Upper lobe of left lung (tissue), 6 donors: Measurements from ENCODE around the gene SLC35F2. TPM values are rescaled to one million over a fixed set of nuclear protein-coding genes. Genes with fewer than 3 reads are reported as not detected.

Experiments used
- ATAC-seq, 2 donors: fragments of 200-7000 bp; cut with Tn5 transposase; one replicate each; pipeline ENCODE4 v1.9.1; 2022; ENCODE audit warnings: mild to moderate bottlenecking in 2 of 2, moderate library complexity in 2 of 2; ENCODE audit not compliant: low FRiP score in 2 of 2
- DNase-seq, 2 donors: peaks; one replicate each; pipeline ENCODE4 v3.0.0-alpha.2; 2019 to 2020
- H3K27ac ChIP-seq, 4 donors: fragments of 200-600 bp; sonication (generic); one replicate each; pipeline ENCODE4 v1.5.1; 2016 to 2019
- H3K27me3 ChIP-seq, 4 donors: fragments of 200-600 bp; sonication (generic); one replicate each; pipeline ENCODE4 v1.5.1; 2017 to 2019
- H3K36me3 ChIP-seq, 4 donors: fragments of 200-600 bp; sonication (generic); one replicate each; pipeline ENCODE4 v1.5.1; 2016 to 2019
- H3K4me1 ChIP-seq, 4 donors: fragments of 200-600 bp; sonication (generic); one replicate each; pipeline ENCODE4 v1.5.1; 2018 to 2019
- H3K4me3 ChIP-seq, 4 donors: fragments of 200-600 bp; sonication (generic); one replicate each; pipeline ENCODE4 v1.5.1; 2017 to 2019; ENCODE audit warnings: mild to moderate bottlenecking in 2 of 4, moderate library complexity in 1 of 4
- H3K9me3 ChIP-seq, 4 donors: fragments of 200-600 bp; sonication (generic); one replicate each; pipeline ENCODE4 v1.5.1; 2018 to 2019
- CTCF ChIP-seq, 6 experiments: fragments of 450-650 bp in 4 of 6; fragments of 200-600 bp in 2 of 6; sonication (generic) in 2 of 6; IDR thresholded peaks; one replicate each; pipeline ENCODE4 v1.5.1; 2016 to 2019; ENCODE audit warnings: antibody characterized with exemption in 6 of 6
- EP300 ChIP-seq, 4 donors: sonication (generic); formaldehyde crosslinking; IDR thresholded peaks; one replicate each; pipeline ENCODE4 v1.5.1; 2017; ENCODE audit warnings: antibody characterized with exemption in 4 of 4, control low read depth in 2 of 4
- POLR2A ChIP-seq, 4 donors: fragments of 450-650 bp; IDR thresholded peaks; one replicate each; pipeline ENCODE4 v1.5.1; 2016 to 2017; ENCODE audit warnings: antibody characterized with exemption in 4 of 4, mild to moderate bottlenecking in 2 of 4
- POLR2AphosphoS5 ChIP-seq, 2 donors: sonication (generic); formaldehyde crosslinking; IDR thresholded peaks; one replicate each; pipeline ENCODE4 v1.5.1; 2017; ENCODE audit warnings: antibody characterized with exemption in 2 of 2
- WGBS, 2 donors: methylation state at CpG; one replicate each; pipeline ENCODE4 v1.1.5; 2017 to 2018; 5-methylcytosine and 5-hydroxymethylcytosine counted together
- total RNA-seq, 6 donors: library from RNA; depleted of rRNA in 4 of 6; stranded (reverse); fragments of >200 nt in 4 of 6; gene quantifications; one replicate each; pipeline versions ENCODE4 v1.1.0 to v1.2.1, GENCODE V29; 2016 to 2021
- donor health status: DM: no; HTN: no; CAD: no; lungs with moderate emphysema.
- donor health status: DM: no; HTN: yes; CAD: no; lungs with severe emphysema.

Gene SLC35F2
- total RNA-seq, 6 donors from 2014 or later: 1.4 to 10.6 (median 5.5) TPM

GRCh38 chr11:107804971-107805370, 53.6 kb downstream of the SLC35F2 start:
- ATAC-seq (no peak), DNase-seq (no peak)
- H3K4me1 ChIP-seq: no peaks in the 10 kb centered on the region
- no peaks in the 10 kb centered on the region for H3K36me3 ChIP-seq
- no peaks in the 10 kb centered on the region for H3K9me3 ChIP-seq
- no peak overlapping the region for H3K27ac ChIP-seq
- no peak overlapping the region for H3K4me3 ChIP-seq
- H3K27me3 ChIP-seq: no peaks in the 10 kb centered on the region
- no peak for TF ChIP-seq EP300 (IDR thresholded peaks at IDR 0.05)
- no peak for TF ChIP-seq POLR2AphosphoS5 (IDR thresholded peaks at IDR 0.05)
- TF ChIP-seq CTCF (IDR thresholded peaks at IDR 0.05): no peak
- TF ChIP-seq POLR2A (IDR thresholded peaks at IDR 0.05): no peak

DNA sequence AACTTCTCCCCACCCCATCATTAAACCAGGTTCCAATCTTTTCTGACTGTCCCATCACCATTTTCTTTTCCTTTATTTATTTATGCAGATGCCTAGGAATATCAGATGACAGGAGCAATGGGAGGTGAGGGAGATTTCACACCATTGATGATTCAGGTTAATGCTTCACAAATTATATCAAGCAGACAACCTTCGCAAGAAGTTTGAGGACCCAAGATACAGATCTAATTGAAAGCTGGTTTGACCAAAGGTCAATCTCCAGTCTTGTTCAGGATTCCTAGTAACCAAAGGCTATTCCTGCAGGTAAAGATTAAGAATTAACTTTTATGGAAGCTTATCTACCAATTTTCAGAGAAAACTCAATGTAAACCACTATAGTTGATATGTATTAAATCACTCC, 54.4 kb downstream of the SLC35F2 start:
- Histone ChIP-seq H3K27me3 (no peaks in the 10 kb centered on the region), H3K9me3 (no peaks in the 10 kb centered on the region), H3K27ac (no peak overlapping the region), H3K4me3 (no peak overlapping the region), H3K4me1 (no peaks in the 10 kb centered on the region), H3K36me3 (no peaks in the 10 kb centered on the region)
- DNase-seq (no peak), ATAC-seq (no peak)
- 100% methylated on average over 1 of the region's 1 CpG for WGBS, 2 donors
- TF ChIP-seq CTCF (IDR thresholded peaks at IDR 0.05) (no peak), EP300 (IDR thresholded peaks at IDR 0.05) (no peak), POLR2A (IDR thresholded peaks at IDR 0.05) (no peak), POLR2AphosphoS5 (IDR thresholded peaks at IDR 0.05) (no peak)

DNA sequence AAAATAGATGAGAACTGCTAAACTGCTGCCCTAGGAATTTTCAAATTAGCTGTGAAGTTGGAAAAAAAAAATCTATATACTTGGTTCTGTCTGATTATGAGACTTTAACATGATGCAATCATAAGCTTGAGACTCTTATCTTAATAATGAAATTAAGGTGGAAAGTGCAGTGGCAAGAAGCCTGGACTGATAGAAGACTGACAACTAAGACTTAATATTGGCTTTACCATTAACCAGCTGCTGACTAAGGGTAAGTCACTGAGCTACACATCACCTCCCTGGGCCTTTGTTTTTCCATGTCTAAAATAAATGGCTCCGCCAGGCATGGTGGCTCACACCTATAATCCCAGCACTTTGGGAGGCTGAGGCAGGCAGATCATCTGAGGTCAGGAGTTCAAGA, 56.9 kb downstream of the SLC35F2 start:
- H3K36me3 ChIP-seq: no peaks in the 10 kb centered on the region
- no peak overlapping the region for H3K27ac ChIP-seq
- ATAC-seq (no peak), DNase-seq (no peak)
- H3K9me3 ChIP-seq: no peaks in the 10 kb centered on the region
- H3K27me3 ChIP-seq: no peaks in the 10 kb centered on the region
- TF ChIP-seq POLR2A (IDR thresholded peaks at IDR 0.05) (no peak), POLR2AphosphoS5 (IDR thresholded peaks at IDR 0.05) (no peak), EP300 (IDR thresholded peaks at IDR 0.05) (no peak), CTCF (IDR thresholded peaks at IDR 0.05) (no peak)
- 92 to 100% methylated on average over 1 of the region's 1 CpG for WGBS, 2 donors
- no peak overlapping the region for H3K4me3 ChIP-seq
- no peaks in the 10 kb centered on the region for H3K4me1 ChIP-seq

DNA sequence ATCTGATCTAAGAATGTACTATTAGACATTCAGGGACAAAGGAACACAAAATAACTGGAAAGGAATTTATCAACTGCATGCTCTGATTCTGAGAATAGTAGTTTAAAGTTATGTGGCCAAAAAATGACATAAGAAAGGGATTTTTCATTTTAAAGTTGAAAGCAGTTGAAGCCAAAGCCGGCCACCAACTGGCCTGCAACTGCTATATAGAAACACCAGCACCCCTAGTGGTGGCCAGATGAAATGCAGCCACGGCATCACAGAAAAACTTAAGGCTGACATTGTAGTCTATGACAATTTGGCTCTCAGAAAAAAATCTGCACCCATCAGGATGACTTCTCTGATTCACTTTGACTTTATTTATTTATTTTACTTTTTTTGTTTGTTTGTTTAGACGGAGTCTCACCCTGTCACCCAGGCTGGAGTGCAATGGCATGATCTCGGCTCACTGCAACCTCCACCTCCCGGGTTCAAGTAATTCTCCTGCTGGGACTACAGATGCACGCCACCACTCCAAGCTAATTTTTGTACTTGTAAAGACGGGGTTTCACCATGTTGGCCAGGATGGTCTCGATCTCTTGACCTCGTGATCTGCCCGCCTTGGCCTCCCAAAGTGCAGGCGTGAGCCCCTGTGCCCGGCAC, 59.2 kb downstream of the SLC35F2 start:
- no peaks in the 10 kb centered on the region for H3K27me3 ChIP-seq
- DNase-seq: peak in 1 of 2 donors; percentile 66
- H3K9me3 ChIP-seq: no peaks in the 10 kb centered on the region
- no peak overlapping the region for H3K27ac ChIP-seq
- peak; percentile 73 to 90 for ATAC-seq
- TF ChIP-seq CTCF (IDR thresholded peaks at IDR 0.05): peak; percentile 46 to 97 (median 79)
- no peak for TF ChIP-seq POLR2AphosphoS5 (IDR thresholded peaks at IDR 0.05)
- H3K36me3 ChIP-seq: no peaks in the 10 kb centered on the region
- WGBS, 2 donors: 68 to 73% methylated on average over 12 of the region's 12 CpGs
- H3K4me3 ChIP-seq: no peak overlapping the region
- H3K4me1 ChIP-seq: no peaks in the 10 kb centered on the region

DNA sequence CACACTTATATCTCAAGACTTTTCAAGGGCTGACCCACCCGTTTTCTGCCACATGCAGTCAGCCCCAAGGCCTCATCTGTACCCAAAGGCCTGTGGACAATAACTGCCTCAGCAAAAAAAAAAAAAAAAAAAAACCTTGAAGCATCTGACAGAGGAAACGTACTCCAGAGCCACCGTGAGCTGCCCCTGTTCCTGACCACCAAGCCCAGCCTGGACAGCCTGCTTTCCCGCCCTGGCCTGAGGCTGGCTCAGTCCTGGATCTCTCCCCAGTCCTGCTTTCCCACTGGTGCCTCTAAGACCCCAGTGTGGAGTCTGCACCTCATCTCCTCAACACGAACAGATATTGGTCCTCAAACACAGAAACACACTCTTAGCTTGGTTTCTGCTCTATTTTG, 66.5 kb downstream of the SLC35F2 start:
- H3K9me3 ChIP-seq: no peaks in the 10 kb centered on the region
- ATAC-seq (no peak), DNase-seq (no peak)
- H3K36me3 ChIP-seq: no peaks in the 10 kb centered on the region
- no peaks in the 10 kb centered on the region for H3K4me1 ChIP-seq
- H3K27me3 ChIP-seq: no peaks in the 10 kb centered on the region
- no peak overlapping the region for H3K4me3 ChIP-seq
- WGBS, 2 donors: 76 to 82% methylated on average over 5 of the region's 5 CpGs
- no peak for TF ChIP-seq EP300 (IDR thresholded peaks at IDR 0.05)
- TF ChIP-seq POLR2A (IDR thresholded peaks at IDR 0.05): no peak
- TF ChIP-seq CTCF (IDR thresholded peaks at IDR 0.05): no peak
- TF ChIP-seq POLR2AphosphoS5 (IDR thresholded peaks at IDR 0.05): no peak
- no peak overlapping the region for H3K27ac ChIP-seq
